Activated naive CD4-positive, alpha-beta T cell treated with anti-CD3 and anti-CD28 coated beads, Interleukin-2, amount 50 U/mL, for 24 hours (primary cell): ENCODE measurements around the gene KATNIP.
"Not testable (repeated sequence)": the region's sequence is repeated elsewhere in the genome, so short reads cannot be mapped to it uniquely, and the experiment has no call there.

Source experiments
- H3K27ac Mint-ChIP-seq: one replicate; pipeline ENCODE4 v1.8.0; 2021; ENCODE audit warnings: mild to moderate bottlenecking, mixed read lengths
- H3K27me3 Mint-ChIP-seq: one replicate; pipeline ENCODE4 v1.8.0; 2021; ENCODE audit warnings: mixed read lengths
- H3K36me3 Mint-ChIP-seq: one replicate; pipeline ENCODE4 v1.8.0; 2021; ENCODE audit warnings: mixed read lengths
- H3K4me1 Mint-ChIP-seq: one replicate; pipeline ENCODE4 v1.8.0; 2021; ENCODE audit warnings: mixed read lengths
- H3K4me3 Mint-ChIP-seq: one replicate; pipeline ENCODE4 v1.8.0; 2021; ENCODE audit warnings: mild to moderate bottlenecking, mixed read lengths
- H3K9me3 Mint-ChIP-seq: one replicate; pipeline ENCODE4 v1.8.0; 2021; ENCODE audit warnings: mixed read lengths

KATNIP gene

DNA sequence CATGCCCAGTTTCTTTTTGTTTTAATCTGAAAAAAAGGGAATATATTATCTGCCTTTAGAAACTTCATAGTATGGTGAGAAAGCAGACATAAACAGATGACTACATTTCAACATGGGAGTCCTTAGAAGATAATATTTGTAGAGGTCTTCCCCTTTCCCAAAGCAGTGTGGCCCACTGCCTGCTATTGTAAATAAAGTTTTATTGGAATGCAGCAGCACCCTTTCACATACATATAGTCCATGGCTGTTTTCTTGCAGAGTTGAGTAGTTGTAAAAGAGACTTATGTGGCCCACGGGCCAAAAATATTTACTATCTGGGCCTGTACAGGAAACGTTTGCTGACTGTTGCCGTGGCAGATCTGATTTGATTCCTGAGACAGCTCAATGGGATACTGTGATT, 8.5 kb downstream of the KATNIP start:
- no peak overlapping the region for H3K4me3 Mint-ChIP-seq
- H3K9me3 Mint-ChIP-seq: no peaks in the 10 kb centered on the region
- peaks cover 5% of the 10 kb centered on the region for H3K36me3 Mint-ChIP-seq
- H3K27me3 Mint-ChIP-seq: no peaks in the 10 kb centered on the region
- no peaks in the 10 kb centered on the region for H3K4me1 Mint-ChIP-seq
- H3K27ac Mint-ChIP-seq: no peak overlapping the region

DNA sequence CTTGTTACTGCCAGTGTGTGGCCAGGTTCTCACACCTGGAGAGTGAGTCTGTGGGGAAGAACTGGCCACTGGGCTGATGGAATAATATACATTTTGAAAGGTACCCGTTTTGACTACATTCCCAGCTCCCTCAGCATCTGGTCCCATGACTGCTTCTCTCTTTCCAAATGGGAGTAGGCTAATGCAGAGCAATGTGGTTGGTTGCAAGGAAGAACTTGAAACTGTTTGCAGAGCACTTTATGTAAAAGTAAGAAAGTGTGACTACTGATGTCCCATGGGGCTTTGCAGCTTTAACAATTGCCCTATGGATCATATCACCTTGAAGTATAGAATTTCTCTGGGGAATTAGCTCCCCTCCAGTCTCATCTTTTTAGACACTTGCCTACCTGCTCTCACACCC, 9.0 kb downstream of the KATNIP start:
- no peaks in the 10 kb centered on the region for H3K27me3 Mint-ChIP-seq
- no peak overlapping the region for H3K27ac Mint-ChIP-seq
- H3K4me1 Mint-ChIP-seq: no peaks in the 10 kb centered on the region
- peaks cover 5% of the 10 kb centered on the region for H3K36me3 Mint-ChIP-seq
- no peak overlapping the region for H3K4me3 Mint-ChIP-seq
- H3K9me3 Mint-ChIP-seq: no peaks in the 10 kb centered on the region

DNA sequence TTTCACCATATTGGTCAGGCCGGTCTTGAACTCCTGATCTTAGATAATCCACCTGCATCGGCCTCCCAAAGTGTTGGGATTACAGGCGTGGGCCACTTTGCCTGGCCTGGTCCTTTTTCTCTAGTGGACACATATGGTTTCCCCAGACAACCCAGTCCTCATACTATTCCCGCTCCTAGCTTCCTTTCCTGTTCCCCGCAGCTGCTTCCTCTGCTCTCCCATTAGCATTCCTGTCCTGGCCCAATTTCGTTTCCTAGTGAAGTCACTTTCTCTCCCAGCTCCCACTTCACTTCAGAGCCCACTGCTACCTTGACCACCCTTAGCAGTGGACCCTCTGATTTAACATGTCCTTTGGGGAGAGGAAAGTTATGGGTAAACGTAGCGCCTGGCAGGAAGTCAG, 11.3 kb downstream of the KATNIP start:
- Mint-ChIP-seq H3K36me3 (peaks cover 5% of the 10 kb centered on the region), H3K4me1 (no peaks in the 10 kb centered on the region), H3K4me3 (no peak overlapping the region), H3K27me3 (no peaks in the 10 kb centered on the region), H3K27ac (no peak overlapping the region), H3K9me3 (no peaks in the 10 kb centered on the region)

DNA sequence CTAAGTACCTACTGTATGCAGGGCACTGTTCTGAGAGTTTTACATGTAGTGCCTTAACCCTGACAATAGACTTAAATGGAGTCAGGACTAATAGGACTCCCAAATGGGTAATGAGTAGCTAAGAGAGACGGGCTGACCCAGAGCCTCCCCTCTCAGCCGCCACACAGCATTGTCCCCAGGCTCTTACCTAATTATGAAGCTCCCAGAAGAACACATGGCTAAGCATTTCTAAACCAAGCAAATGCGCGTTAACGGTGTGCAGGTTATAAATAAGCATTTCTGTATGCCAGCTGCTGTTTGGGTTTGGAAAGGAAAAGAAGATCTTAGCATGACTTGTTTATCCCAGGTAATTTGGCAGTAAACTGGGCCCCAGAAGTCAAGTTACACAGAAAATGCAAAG, 14.3 kb downstream of the KATNIP start:
- Mint-ChIP-seq H3K27ac (no peak overlapping the region), H3K9me3 (no peaks in the 10 kb centered on the region), H3K27me3 (no peaks in the 10 kb centered on the region), H3K4me3 (no peak overlapping the region), H3K4me1 (no peaks in the 10 kb centered on the region), H3K36me3 (peaks cover 4% of the 10 kb centered on the region)

DNA sequence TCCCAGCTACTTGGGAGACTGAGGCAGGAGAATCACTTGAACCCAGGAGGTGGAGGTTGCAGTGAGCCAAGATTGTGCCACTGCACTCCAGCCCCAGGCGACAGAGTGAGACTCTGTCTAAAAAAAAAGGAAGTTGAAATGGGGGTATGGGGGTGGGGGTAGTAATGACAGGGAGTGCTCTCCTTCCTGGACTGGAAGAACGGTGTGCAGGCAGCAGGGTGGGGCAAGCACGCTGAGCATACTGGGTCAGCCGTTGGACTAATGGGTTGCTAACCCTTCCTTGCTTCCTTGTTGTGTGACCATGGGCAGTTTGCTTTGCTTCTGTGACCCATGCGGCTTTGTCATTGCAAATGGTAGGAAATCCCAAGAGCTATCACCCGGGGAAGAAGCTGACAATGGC, 16.5 kb downstream of the KATNIP start:
- Mint-ChIP-seq H3K4me1 (no peaks in the 10 kb centered on the region), H3K9me3 (no peaks in the 10 kb centered on the region), H3K4me3 (no peak overlapping the region), H3K36me3 (peaks cover 4% of the 10 kb centered on the region), H3K27ac (no peak overlapping the region), H3K27me3 (no peaks in the 10 kb centered on the region)

DNA sequence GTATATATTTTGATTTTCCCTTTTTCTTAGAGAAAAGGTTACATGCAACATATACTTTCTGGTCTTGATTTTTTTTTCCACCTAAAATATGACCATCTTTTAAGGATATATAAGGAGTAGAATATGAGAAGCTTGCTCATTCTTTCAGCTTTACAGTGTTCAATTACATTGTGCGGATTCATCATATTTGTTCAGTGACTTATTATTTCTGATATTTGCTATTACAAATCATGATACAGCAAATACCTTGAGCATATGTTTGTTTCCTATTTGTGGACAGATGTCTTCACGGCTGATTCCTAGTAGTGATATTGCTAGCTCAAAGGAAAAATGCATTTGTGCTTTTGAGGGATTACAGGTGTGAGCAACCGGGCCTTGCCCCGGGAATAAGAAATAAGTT, 18.1 kb downstream of the KATNIP start:
- H3K9me3 Mint-ChIP-seq: no peaks in the 10 kb centered on the region
- H3K36me3 Mint-ChIP-seq: peaks cover 4% of the 10 kb centered on the region
- no peak overlapping the region for H3K4me3 Mint-ChIP-seq
- no peaks in the 10 kb centered on the region for H3K27me3 Mint-ChIP-seq
- H3K27ac Mint-ChIP-seq: no peak overlapping the region
- no peaks in the 10 kb centered on the region for H3K4me1 Mint-ChIP-seq

DNA sequence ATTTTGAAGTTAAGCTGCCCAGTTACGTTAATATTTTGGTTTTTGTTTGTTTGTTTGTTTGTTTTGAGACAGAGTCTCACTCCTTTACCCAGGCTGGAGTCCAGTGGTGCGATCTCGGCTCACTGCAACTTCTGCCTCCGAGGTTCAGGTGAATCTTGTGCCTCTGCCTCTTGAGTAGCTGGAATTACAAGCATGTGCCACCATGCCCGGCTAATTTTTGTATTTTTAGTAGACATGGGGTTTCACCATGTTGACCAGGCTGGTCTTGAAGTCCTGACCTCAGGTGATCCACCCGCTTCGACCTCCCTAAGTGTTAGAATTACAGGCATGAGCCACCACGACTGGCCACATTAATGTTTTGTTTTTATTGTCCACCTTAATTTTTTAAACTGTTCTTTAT, 21.0 kb downstream of the KATNIP start:
- H3K9me3 Mint-ChIP-seq, H3K4me3 Mint-ChIP-seq, H3K27me3 Mint-ChIP-seq, H3K4me1 Mint-ChIP-seq, H3K36me3 Mint-ChIP-seq, H3K27ac Mint-ChIP-seq: not testable (repeated sequence)

DNA sequence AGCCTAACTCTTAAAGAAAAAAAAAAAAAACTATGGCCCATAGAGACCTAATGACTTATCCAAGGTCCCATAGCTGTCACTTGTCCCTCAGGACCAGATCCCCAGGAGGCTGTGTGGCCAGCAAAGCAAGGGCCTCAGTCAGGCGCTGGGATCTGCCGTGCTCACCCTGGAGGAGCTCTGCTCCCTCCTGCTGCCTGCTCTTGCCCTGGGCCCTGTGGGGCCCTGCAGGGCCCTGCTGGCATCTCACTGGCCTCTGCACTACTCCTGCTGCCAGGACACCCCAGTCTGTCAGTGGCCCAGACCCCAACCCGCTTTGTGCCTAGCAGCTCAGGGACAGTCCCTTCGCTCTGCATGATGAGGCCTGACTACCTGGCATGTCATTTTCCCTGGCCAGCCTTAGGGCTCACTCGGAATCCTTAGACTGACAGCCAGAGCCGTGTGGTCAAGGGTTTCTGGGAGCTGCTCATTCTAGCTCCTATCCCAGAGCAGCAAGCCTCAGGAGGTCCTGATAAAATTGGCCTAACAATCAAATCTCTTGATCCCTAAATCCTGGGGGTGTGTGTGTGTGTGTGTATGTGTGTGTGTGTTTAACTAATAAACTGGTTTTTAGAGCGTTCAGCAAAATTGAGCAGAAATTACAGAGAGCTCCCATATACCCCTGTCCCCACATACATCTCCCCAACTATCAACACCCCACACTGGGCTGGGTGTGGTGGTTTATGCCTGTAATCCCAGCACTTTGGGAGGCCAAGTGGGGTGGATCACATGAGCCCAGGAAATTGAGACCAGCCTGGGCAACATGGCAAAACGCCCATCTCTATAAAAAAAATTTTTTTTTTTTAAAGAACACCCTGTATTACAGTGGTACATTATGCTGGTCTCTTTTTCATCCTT, 21.7 kb downstream of the KATNIP start:
- Mint-ChIP-seq H3K4me3 (no peak overlapping the region), H3K36me3 (peaks cover 8% of the 10 kb centered on the region), H3K4me1 (no peaks in the 10 kb centered on the region), H3K27me3 (no peaks in the 10 kb centered on the region), H3K9me3 (no peaks in the 10 kb centered on the region), H3K27ac (no peak overlapping the region)

DNA sequence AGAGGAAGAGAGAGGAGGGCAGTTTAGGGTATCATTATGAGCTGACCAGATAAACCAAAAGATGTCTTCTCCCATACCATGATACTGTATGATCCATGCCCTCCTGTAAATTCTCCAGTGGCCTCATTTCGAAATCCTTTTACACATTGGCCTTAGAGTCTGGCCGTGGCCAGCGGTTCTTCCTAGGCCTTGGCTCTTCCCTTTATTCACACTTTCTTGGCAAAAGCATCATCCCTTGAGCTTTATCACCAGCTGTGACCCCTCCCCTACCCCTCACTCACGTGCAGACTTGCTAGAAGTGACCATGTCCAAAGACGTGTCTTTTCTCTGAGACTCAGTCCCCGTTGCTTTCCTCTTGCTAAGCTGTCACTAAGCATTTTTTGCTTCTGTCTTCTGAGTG, 22.8 kb downstream of the KATNIP start:
- no peaks in the 10 kb centered on the region for H3K27me3 Mint-ChIP-seq
- H3K9me3 Mint-ChIP-seq: no peaks in the 10 kb centered on the region
- no peak overlapping the region for H3K4me3 Mint-ChIP-seq
- no peaks in the 10 kb centered on the region for H3K4me1 Mint-ChIP-seq
- H3K27ac Mint-ChIP-seq: no peak overlapping the region
- H3K36me3 Mint-ChIP-seq: peaks cover 6% of the 10 kb centered on the region

DNA sequence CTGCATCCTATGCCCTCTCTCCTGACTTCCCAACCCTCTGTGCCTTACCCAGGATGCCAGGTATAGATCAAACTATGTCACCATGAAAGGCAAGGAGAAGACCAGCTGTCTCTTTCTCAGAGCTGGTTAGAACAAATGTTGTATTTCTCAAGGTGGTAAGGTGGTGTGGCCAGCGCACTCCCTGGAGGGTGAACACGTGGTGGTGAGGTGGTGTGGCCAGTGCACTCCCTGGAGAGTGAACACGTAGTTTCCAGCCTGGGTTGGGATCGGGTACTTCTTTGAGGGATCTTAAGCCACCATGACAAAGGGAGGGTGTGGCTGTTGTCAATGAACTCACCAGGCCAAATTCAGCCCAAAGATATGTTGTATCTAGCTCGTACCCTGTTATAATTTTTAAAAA, 26.8 kb downstream of the KATNIP start:
- Mint-ChIP-seq H3K4me3 (no peak overlapping the region), H3K27ac (no peak overlapping the region), H3K27me3 (no peaks in the 10 kb centered on the region), H3K4me1 (no peaks in the 10 kb centered on the region), H3K9me3 (no peaks in the 10 kb centered on the region), H3K36me3 (peaks cover 10% of the 10 kb centered on the region)

DNA sequence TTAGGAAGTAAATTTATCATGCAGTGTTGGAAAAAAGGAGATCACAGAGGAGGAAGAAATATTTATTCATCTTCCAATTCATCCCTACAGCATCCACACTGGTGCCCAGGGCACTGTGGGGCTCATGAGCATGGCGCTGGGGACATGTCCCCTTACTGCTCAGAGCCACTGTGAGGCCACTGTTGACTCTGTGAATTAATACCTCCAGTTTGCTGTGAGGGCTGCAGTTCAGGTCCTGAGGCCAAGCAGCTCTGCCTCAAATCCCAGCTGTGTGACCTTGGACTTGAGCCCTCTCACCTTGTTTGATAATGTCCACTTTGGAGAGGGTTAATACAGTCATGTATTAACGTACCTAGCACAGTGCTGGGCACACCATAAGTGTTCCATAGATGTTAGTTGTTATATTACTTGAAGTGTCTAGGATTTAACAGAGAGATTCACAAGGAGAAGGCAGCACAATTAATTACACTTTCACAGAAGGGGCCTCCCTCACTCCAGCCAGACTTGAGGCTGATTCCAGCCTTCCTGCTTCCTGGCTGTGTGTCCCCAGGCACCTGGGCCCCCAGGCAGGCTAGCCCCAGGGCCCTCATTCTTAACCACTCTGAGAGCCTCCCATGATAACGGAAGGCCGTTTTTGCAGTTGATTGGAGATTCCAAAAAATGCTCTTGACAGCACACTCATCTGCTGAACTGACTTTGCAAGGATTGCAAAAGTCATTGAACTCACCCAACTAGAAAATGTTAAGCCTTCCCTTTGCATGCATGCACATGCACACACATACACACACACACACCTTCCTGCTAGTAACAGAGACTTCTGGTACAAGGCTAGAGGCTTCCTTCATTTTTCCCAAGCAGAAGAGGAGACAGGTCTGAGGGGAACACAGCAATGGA, 29.4 kb downstream of the KATNIP start:
- no peaks in the 10 kb centered on the region for H3K27me3 Mint-ChIP-seq

DNA sequence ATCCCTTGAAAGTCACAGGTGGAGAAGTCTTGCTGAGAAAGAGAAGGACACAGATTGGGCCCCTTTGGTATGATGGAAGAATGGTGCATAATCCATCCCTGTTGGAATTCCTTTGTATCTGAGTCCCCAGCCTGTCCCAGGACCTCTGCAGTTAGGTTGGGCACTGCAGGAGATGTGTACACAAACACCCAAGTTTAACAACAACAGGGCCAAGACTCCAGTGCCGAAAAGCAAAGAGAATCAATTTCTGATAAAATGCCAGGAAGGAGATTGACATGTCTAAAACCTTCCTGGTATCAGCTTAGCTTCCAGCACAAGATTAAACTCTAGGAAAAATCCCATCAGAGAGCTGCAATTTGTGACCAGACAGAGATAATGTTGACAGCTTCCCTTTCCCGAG, 32.9 kb downstream of the KATNIP start:
- no peaks in the 10 kb centered on the region for H3K27me3 Mint-ChIP-seq
- H3K9me3 Mint-ChIP-seq: no peaks in the 10 kb centered on the region
- peaks cover 17% of the 10 kb centered on the region for H3K36me3 Mint-ChIP-seq
- no peaks in the 10 kb centered on the region for H3K4me1 Mint-ChIP-seq
- H3K27ac Mint-ChIP-seq: no peak overlapping the region
- H3K4me3 Mint-ChIP-seq: no peak overlapping the region

More for the DNA sequence above, 29.4 kb downstream of the KATNIP start:
- Mint-ChIP-seq H3K4me3 (no peak overlapping the region), H3K4me1 (no peaks in the 10 kb centered on the region), H3K27ac (no peak overlapping the region), H3K36me3 (peaks cover 19% of the 10 kb centered on the region), H3K9me3 (no peaks in the 10 kb centered on the region)

DNA sequence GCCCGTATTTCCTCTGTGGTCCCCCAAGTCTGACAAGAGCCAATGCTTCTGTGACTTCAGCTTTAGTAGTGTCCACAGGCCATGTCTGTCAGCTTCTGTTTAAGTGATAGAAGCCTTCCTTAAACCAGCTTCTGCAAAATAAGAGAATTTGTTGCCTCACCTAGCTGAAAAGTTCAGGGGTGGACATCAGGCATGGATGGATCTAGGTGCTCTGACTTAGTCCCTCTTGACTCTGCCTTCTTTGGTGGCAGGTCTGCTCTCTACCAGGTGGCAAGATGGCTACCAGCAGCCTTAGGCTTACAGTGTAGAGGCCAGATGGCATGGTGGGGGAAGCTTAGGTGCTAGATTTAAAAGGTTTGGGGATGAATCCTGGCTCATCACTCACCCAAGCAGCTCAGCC, 33.7 kb downstream of the KATNIP start:
- Mint-ChIP-seq H3K27ac (no peak overlapping the region), H3K4me1 (no peaks in the 10 kb centered on the region), H3K4me3 (no peak overlapping the region), H3K9me3 (no peaks in the 10 kb centered on the region), H3K27me3 (no peaks in the 10 kb centered on the region), H3K36me3 (peaks cover 17% of the 10 kb centered on the region)

DNA sequence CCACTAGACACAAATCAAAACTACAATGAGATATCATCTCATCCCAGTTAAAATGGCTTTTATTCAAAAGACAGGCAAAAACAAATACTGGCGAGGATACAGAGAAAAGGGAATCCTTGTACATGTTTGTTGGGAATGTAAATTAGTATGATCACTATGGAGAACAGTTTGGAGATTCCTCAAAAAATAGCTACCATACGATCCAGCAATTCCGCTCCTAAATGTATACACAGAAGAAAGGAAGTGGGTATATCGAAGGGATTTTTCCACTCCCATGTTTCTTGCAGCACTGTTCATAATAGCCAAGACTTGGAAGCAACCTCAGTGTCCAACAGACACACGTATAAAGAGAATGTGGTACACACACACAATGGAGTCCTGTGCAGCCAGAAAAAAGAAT, 35.3 kb downstream of the KATNIP start:
- Mint-ChIP-seq H3K27ac (no peak overlapping the region), H3K27me3 (no peaks in the 10 kb centered on the region), H3K9me3 (no peaks in the 10 kb centered on the region), H3K36me3 (peaks cover 20% of the 10 kb centered on the region), H3K4me1 (no peaks in the 10 kb centered on the region), H3K4me3 (no peak overlapping the region)

DNA sequence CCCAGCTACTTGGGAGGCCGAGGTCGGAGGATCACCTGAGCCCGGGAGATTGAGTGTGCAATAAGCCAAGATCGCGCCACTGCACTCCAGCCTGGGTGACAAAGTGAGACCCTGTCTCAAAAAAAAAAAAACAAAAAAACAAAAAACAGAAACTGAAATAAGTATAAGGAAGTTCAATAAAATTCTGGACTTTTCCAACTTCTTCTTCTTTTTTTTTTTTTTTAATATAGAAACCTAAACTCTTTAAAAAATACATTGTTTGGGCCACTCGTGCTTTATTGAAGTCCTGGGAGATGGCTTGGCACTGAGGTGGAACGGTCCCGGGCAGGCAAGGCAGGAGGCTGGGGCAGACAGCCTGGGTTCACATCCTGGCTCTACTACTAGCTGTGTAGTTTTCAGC, 36.8 kb downstream of the KATNIP start:
- no peaks in the 10 kb centered on the region for H3K9me3 Mint-ChIP-seq
- H3K27me3 Mint-ChIP-seq: no peaks in the 10 kb centered on the region
- H3K4me3 Mint-ChIP-seq: no peak overlapping the region
- no peak overlapping the region for H3K27ac Mint-ChIP-seq
- H3K4me1 Mint-ChIP-seq: no peaks in the 10 kb centered on the region
- H3K36me3 Mint-ChIP-seq: peaks cover 20% of the 10 kb centered on the region

DNA sequence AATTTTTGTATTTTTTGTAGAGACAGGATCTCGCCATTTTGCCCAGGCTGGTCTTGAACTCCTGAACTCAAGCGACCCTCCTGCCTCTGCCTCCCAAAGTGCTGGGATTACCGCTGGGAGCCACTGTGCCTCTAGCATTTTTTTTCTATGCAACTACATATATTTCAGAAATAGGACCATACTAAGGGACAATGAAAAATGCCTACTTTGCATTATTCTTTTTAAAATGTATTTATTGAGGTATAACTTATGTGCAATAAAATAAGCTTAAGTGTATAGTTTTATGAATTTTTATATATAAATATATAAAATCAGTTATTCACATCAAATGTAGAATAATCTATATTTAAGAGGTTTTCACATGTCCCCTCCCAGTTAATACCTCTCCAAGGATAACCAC, 38.1 kb downstream of the KATNIP start:
- no peaks in the 10 kb centered on the region for H3K4me1 Mint-ChIP-seq
- no peaks in the 10 kb centered on the region for H3K9me3 Mint-ChIP-seq
- no peak overlapping the region for H3K27ac Mint-ChIP-seq
- H3K36me3 Mint-ChIP-seq: peaks cover 17% of the 10 kb centered on the region
- H3K27me3 Mint-ChIP-seq: no peaks in the 10 kb centered on the region
- no peak overlapping the region for H3K4me3 Mint-ChIP-seq
